ENCODE measurements around the gene SLC38A6. TPM values are rescaled to one million over a fixed set of nuclear protein-coding genes. Genes with fewer than 3 reads are reported as not detected.

SLC38A6 gene
- total RNA-seq, 6 donors from 2014 or later, result 13.7 to 37.7 (median 23.8) TPM

DNA sequence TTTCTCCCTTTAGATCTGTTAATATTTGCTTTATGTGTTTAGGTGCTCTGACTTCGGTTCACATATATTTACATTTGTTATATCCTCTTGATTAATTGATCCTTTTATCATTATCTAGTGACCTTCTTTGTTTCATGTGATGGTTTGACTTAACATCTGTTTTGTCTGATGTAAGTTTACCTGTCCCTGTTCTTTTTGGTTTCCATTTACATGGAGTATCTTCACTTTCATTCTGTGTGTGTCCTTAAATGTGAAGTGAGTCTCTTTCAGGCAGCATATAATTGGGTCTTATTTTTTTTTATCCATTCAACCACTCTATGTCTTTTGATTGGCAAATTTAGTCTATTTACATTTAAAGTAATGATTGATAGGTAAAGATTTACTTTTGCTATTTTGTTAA is 24.4 kb upstream of the SLC38A6 start:
- Histone ChIP-seq H3K27me3 (no peaks in the 10 kb centered on the region), H3K27ac (no peak overlapping the region), H3K36me3 (no peaks in the 10 kb centered on the region), H3K9me3 (peaks cover 18 to 35% (median 24%) of the 10 kb centered on the region in 4 donors), H3K4me1 (no peaks in the 10 kb centered on the region), H3K4me3 (no peak overlapping the region)
- ATAC-seq (ENCODE audit: low FRiP score in 2 of 2) (no peak), DNase-seq (no peak)
- WGBS, 2 donors, result 88 to 91% methylated on average over 1 of the region's 1 CpG
- TF ChIP-seq EP300 (IDR thresholded peaks at IDR 0.05), result no peak
- TF ChIP-seq POLR2A (IDR thresholded peaks at IDR 0.05), result no peak
- TF ChIP-seq, protein P1, sequence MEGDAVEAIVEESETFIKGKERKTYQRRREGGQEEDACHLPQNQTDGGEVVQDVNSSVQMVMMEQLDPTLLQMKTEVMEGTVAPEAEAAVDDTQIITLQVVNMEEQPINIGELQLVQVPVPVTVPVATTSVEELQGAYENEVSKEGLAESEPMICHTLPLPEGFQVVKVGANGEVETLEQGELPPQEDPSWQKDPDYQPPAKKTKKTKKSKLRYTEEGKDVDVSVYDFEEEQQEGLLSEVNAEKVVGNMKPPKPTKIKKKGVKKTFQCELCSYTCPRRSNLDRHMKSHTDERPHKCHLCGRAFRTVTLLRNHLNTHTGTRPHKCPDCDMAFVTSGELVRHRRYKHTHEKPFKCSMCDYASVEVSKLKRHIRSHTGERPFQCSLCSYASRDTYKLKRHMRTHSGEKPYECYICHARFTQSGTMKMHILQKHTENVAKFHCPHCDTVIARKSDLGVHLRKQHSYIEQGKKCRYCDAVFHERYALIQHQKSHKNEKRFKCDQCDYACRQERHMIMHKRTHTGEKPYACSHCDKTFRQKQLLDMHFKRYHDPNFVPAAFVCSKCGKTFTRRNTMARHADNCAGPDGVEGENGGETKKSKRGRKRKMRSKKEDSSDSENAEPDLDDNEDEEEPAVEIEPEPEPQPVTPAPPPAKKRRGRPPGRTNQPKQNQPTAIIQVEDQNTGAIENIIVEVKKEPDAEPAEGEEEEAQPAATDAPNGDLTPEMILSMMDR (IDR thresholded peaks at IDR 0.05), result no peak
- TF ChIP-seq POLR2AphosphoS5 (IDR thresholded peaks at IDR 0.05), result no peak

DNA sequence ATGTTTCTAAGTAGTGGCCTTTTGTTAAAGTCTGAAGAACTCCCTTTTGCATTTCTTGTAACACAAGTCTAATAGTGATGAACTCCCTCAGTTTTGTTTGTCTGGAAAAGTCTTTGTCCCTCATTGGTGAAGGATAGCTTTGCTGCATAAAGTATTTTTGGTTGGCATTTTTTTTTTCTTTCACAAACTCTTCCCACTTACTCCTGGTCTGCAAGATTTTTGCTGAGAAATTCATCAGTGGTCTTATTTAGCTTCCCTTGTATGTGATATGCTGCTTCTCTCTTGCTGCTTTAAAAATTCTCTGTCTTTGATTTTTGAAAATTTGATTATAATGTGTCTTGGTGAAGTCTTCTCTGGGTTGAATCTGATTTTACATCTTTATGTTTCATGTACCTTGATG is 22.9 kb upstream of the SLC38A6 start:
- DNase-seq, result no peak
- TF ChIP-seq POLR2AphosphoS5 (IDR thresholded peaks at IDR 0.05), result no peak
- TF ChIP-seq EP300 (IDR thresholded peaks at IDR 0.05), result no peak
- TF ChIP-seq, protein P1 (IDR thresholded peaks at IDR 0.05), result no peak
- no peak for TF ChIP-seq POLR2A (IDR thresholded peaks at IDR 0.05)
- Histone ChIP-seq H3K27ac (no peak overlapping the region), H3K4me1 (no peaks in the 10 kb centered on the region), H3K27me3 (no peaks in the 10 kb centered on the region), H3K36me3 (no peaks in the 10 kb centered on the region), H3K9me3 (peaks cover 18 to 35% (median 24%) of the 10 kb centered on the region in 4 donors), H3K4me3 (no peak overlapping the region)
- no peak for ATAC-seq (ENCODE audit: low FRiP score in 2 of 2)

DNA sequence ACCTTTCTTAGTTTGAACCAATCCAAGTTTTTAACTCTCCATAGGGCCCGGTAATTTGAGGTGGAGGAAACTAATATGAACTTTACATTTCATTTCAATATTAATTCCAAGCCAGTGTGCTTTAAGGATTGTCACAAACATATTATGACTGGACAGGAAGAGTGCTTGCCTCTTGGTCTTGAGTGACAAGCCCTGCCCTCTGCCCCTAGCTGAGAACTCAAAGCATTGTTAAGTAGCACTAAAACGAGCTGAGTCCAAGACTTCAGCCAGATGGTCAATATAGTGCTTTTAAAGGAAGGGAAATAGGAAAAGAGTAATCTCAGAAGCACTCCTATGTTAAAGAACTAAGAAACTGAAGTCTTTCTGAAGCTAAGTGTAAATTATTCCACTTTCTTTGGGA is 17.3 kb upstream of the SLC38A6 start:
- Histone ChIP-seq H3K4me3 (no peak overlapping the region), H3K4me1 (no peaks in the 10 kb centered on the region), H3K27me3 (no peaks in the 10 kb centered on the region), H3K9me3 (peaks cover 0 to 8% (median 3%) of the 10 kb centered on the region in 4 donors), H3K27ac (no peak overlapping the region), H3K36me3 (no peaks in the 10 kb centered on the region)
- 58 to 64% methylated on average over 2 of the region's 2 CpGs for WGBS, 2 donors
- DNase-seq (no peak), ATAC-seq (ENCODE audit: low FRiP score in 2 of 2) (no peak)
- TF ChIP-seq, protein P1 (IDR thresholded peaks at IDR 0.05), result no peak
- TF ChIP-seq POLR2A (IDR thresholded peaks at IDR 0.05) (no peak), POLR2AphosphoS5 (IDR thresholded peaks at IDR 0.05) (no peak)

DNA sequence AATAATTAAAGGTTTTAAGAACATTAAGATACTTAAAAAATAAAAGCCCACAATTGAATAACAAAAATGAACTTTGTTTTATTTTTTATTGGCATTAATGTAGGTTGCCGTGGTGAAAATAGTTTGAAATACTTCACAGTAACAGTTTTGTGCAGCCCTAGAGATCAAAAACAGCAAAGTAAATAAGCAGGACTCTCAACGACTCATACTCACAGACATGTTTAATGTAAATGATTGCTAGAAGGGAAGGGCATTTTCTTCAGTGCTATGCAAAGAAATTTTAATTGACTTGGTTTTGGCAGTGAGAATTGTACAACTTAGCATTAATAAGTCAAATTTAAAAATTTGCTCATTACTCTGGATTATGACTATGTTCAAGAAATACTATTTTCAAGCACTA is 16.1 kb upstream of the SLC38A6 start:
- H3K27me3 ChIP-seq, result no peaks in the 10 kb centered on the region
- WGBS, 2 donors, result 60 to 61% methylated on average over 2 of the region's 2 CpGs
- ATAC-seq (ENCODE audit: low FRiP score in 2 of 2), result no peak
- no peaks in the 10 kb centered on the region for H3K4me1 ChIP-seq
- no peak overlapping the region for H3K4me3 ChIP-seq
- DNase-seq, result no peak
- TF ChIP-seq POLR2A (IDR thresholded peaks at IDR 0.05) (no peak), EP300 (IDR thresholded peaks at IDR 0.05) (no peak), POLR2AphosphoS5 (IDR thresholded peaks at IDR 0.05) (no peak)
- TF ChIP-seq, protein P1 (IDR thresholded peaks at IDR 0.05), result no peak
- H3K9me3 ChIP-seq, result peaks cover 0 to 3% (median 0%) of the 10 kb centered on the region in 4 donors
- H3K27ac ChIP-seq, result no peak overlapping the region
- no peaks in the 10 kb centered on the region for H3K36me3 ChIP-seq

DNA sequence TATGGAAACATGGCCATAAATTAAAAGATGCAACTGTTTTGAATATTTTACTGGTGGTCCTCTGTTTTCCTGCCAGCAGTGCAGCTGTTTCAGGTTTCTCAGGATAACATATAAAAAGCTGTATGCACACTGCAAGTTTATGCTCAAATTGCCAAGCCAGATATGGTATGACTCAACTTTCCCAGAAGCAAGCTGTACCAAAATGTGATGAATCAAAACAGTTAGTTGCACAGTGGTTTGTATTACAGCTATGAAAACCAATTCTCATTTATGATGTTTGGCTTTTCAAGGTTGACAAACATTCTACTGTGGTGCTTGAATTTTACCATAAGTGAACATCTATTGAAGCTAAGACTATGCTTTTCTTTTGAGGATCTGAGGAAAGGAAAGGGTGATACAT is 15.6 kb upstream of the SLC38A6 start:
- no peaks in the 10 kb centered on the region for H3K27me3 ChIP-seq
- H3K4me3 ChIP-seq, result no peak overlapping the region
- ATAC-seq (ENCODE audit: low FRiP score in 2 of 2) (no peak), DNase-seq (no peak)
- H3K4me1 ChIP-seq, result no peaks in the 10 kb centered on the region
- H3K9me3 ChIP-seq, result no peaks in the 10 kb centered on the region
- H3K27ac ChIP-seq, result no peak overlapping the region
- H3K36me3 ChIP-seq, result no peaks in the 10 kb centered on the region
- TF ChIP-seq EP300 (IDR thresholded peaks at IDR 0.05) (no peak), POLR2AphosphoS5 (IDR thresholded peaks at IDR 0.05) (no peak), POLR2A (IDR thresholded peaks at IDR 0.05) (no peak)
- TF ChIP-seq, protein P1 (IDR thresholded peaks at IDR 0.05), result no peak
